NCI-H2081 treated with DMSO at 0.1 percent for 48 hours (cell line): Measurements from ENCODE around the gene SLC36A2.
"Not testable (repeated sequence)": the region's sequence is repeated elsewhere in the genome, so short reads cannot be mapped to it uniquely, and the experiment has no call there.

ENCODE experiments used
- DNase-seq: peaks from one replicate; lab custom pipeline; 2025; lab: John Stamatoyannopoulos, UW

Gene SLC36A2

DNA sequence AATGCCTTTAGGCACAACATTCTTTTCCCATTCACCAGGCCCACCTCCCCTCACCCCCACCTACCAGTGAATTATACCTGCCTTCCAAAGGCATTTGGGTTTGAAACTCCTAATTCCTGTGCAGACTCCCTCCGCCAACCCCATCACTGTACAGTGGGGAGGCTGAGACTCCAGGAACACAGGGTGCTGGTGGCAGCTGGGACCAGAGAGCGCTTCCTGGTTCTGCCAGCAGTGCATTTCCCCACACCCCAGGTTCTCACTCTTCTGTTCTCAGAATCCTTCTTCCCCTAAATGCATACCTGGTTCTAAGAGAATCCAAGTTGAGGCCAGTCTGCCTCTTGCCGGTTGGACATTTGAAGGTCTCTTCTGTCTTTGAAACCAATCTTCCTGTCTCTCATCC is 21.1 kb downstream of the SLC36A2 start:
- no peak for DNase-seq

DNA sequence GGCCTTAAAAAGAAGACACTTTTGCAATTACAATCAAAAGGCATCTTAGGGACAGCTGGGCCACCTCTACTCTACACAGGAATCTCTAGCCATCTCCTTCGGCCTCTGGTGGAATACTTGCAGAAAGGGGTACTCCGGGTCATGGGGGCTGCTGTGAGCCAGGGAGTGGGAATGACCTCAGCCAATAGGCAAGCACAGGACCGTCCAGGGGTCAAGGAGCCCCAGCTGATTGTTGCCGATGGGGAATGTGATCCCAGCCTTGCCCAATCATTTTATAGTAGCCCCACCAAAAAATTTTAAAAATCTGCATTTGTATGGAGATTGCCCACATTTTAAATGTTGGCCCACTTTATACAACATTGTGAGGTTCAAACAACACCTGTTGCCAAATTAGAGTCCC is 26.9 kb downstream of the SLC36A2 start:
- DNase-seq: no peak

DNA sequence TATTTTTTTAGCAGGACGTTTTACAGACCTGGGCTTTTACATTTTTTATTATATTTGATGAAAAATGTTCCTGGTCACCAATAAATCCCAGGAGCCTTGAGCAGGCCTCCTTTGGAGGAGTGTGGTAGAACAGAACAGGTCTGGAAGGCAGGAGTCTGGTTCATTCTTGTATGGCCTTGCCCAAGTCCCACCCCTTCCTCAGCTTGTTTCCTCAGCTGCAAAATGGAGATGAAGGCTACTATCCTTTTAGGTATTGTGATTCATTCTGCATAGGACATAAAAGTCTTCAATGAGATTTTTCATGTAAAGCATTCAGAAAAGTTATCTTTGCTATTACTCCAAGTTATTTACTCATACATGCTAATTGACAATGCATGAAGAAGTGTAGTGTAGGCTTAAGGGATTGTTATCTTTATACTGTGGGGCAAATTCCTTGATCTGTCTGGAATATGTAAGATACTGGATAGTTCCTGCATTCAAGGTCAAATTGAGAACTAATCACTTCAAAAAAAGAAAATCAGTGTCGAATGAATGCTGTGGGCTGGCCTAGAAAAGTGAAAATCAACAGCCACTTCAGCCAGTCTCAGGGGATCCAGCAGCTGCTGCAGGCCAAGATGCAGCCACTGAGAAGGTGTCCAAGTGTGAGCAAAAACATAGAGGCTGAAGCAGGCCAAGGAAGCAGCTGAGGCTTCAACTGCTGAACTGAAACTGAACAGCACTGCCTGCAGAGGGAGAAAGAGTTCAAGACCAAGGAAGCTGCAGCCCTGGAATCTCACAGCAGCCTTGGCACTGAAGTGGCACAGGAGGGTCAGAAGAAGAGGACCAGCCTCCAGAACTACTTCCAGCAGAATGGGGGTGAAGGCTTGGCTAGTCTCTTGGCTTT is 28.3 kb downstream of the SLC36A2 start:
- no peak for DNase-seq

DNA sequence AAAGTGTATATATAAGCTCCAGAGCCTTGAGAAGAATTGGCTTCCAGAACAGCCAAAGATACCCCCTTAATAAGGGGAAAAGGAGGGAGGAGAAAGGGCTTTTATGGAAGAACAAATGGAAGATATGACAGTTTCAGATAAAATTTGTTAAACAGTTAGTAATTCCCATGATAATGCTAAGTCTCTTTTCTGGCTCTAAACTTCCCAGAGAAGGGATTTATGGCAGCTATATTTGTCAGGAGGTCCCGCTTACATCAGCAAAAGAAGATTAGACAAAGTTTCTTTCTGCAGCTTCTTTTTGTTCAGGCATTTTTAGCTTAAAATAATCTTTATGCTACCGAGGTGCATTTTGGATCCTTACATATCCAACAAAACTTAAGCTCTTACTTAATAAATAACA is 29.5 kb downstream of the SLC36A2 start:
- no peak for DNase-seq

DNA sequence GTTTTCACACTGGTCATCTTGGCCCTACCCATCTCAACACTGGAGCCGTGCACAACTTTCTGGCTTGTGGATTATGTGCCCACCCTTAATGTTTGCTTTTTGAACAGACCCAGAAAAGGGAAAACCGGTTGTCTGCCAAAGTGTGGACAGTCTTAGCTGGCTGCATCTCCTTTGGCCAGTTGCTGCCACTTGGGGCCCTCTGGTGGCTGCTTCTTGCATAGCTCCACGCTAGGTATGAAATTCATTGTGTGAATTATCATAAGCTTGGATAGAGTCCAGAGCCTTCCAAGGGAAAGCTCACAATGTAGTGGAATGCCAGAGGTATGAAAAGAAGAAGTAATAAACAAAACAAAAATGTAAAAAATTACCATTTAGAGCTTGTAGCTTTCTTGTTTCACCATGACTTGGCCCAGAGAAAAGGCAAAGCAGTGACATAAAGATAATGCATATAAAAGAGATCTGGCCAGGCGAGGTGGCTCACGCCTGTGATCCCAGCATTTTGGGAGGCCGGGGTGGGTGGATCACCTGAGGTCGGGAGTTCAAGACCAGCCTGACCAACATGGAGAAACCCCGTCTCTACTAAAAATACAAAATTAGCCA is 31.3 kb downstream of the SLC36A2 start:
- no peak for DNase-seq

DNA sequence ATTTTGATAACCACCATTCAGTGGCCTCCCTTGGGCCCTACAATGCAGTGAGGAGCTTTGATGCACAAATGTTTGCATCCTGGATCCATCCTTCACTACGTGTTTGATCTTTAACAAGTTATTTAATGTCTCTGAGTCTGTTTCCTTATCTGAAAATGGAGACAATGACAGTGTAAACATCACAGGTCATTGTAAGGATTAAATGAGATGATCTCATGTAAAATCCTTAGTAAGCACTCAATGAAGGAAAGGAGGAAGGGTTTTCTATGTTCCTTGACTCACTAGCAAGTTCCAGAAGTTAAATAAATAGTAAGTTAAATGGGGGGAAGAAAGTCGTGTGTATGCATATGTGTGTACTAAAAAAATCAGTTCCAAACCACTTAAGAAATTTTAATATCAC is 34.0 kb downstream of the SLC36A2 start:
- no peak for DNase-seq

DNA sequence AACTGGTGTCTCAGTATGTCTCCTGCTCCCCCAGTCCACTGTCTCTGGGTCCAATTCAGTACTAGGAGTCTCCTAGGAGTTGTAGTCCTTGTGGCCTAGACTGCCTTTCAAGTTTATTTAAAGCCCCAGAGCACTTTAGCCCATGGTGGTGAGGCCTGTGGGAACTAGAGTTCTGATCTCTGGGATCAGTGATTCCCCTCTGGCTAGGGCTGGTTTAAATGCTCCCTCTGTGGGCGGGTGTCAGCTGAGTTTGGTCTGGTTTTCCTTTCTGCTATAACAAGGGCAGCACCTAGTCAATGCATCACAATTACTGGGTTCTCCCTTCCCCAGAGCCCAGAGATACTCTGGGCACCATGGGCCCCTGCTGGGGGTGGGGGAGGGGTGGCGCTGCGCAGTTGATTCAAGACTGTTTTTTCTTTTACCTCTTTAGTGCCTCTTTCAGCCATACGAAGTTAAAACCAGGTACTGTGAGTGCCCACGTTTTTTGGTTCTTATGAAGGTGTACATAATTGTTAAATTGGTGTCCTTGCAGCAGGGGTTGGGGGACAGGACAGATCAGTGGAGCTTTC is 34.5 kb downstream of the SLC36A2 start:
- no peak for DNase-seq

DNA sequence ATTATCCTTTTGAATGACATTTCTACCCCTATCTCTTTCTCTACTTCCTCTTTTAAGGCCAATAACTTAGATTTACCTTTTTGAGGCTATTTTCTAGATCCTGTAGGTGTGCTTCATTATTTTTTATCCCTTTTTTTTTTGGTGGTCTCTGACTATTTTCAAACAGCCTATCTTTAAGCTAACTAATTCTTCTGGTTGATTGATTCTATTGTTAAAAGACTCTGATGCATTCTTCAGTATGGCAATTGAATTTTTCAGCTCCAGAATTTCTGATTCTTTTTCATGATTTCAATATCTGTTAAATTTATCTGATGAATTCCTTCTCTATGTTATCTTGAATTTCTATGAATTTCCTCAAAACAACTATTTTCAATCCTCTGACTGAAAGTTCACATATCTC is 36.4 kb downstream of the SLC36A2 start:
- no peak for DNase-seq

DNA sequence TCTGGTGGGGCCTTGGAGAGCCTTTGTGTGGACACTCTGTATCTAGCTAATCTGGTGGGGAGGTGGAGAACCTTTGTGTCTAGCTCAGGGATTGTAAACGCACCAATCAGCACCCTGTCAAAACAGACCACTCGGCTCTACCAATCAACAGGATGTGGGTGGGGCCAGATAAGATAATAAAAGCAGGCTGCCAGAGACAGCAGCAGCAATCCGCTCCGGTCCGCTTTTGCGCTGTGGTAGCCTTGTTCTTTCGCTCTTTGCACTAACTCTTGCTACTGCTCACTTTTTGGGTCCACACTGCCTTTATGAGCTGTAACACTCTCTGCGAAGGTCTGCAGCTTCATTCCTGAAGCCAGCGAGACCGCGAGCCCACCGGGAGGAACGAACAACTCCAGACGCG is 37.5 kb downstream of the SLC36A2 start:
- DNase-seq: not testable (repeated sequence)

DNA sequence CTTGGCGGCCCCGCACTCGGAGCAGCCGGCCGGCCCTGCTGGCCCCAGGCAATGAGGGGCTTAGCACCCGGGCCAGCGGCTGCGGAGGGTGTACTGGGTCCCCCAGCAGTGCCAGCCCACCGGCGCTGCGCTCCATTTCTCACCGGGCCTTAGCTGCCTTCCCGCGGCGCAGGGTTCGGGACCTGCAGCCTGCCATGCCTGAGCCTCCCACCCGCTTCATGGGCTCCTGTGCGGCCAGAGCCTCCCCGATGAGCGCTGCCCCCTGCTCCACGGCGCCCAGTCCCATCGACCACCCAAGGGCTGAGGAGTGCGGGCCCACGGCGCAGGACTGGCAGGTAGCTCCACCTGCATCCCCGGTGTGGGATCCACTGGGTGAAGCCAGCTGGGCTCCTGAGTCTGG is 38.1 kb downstream of the SLC36A2 start:
- not testable (repeated sequence) for DNase-seq

DNA sequence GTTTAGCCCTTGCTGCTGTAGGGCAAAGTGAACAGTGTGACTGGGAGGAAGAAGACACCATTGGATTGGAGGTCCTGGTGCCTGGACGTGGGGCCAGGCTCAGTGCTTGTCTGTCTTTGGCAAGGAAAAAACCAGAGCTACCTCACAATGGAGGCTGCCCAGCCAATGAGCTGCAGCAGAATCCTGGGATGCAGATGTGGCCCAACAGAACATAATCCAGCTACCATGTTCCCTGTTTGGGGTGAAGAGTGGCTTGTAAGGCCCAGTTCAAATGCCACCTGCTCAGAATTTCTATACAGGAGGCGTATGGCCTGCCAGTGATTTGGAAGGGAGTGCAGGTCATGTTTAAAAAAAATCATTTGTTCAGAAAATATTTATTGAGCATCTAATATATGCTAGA is 43.7 kb downstream of the SLC36A2 start, which contains the start of gene SLC36A3:
Gene SLC36A3, minus strand, starts transcription at position 101 of the 400 bp plus-strand sequence. CDS start 412 bp downstream, outside the sequence.
- no peak for DNase-seq

DNA sequence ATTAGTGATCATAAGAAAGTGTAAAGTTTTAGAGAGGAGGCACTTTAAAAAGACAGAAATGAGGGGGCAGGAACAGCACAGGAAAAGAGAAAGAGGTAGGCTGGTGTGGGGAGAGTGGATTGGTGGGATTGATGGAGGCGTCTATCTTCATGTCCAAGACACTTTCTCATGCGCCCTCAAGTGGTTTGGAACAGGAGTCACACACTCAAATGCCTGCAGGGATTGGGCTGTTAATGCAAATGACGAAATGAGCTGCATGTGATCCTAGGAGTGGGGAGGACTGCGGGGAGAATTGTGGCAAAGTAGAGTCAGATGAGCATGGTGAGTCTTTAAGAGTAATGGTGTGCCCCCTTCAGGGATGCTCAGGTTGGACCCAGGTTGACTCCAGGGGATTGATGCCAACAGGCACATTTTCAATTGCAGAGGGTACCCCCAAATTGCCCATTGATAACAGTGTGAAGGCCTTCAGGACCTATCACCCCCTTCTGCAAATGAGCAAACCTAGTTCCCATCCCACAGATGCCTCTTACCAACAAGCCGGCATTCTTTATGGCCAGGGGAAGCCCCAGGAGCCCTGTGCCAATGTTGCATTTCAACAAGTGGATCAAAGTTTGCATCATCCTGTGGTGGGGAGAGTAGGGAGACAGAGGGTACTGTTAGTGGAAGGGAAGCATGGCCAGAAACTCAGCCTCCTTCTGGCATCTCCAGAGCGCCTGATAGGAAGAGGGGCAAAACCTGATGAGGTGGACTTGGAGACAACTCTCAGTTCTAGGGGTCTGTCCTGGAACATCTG is 49.1 kb downstream of the SLC36A2 start:
- no peak for DNase-seq

DNA sequence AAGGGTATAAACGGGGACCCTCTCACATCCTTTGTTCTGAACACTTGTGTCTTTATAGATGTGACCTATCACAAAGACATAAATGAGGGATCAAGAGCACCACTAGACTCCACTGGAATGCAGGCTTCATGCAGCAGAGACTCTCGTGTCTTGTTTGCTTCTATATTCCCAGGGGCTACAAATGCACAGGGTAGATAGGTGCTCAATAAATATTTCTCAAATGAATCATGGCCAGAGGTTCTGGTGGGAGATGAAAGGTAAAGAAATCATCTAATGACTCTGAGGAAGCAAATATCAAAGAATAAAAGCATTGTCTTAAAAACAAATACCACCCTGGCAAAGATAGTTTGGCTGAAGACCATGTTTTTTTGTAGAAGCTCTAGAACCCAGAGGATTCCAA is 50.4 kb downstream of the SLC36A2 start:
- no peak for DNase-seq

DNA sequence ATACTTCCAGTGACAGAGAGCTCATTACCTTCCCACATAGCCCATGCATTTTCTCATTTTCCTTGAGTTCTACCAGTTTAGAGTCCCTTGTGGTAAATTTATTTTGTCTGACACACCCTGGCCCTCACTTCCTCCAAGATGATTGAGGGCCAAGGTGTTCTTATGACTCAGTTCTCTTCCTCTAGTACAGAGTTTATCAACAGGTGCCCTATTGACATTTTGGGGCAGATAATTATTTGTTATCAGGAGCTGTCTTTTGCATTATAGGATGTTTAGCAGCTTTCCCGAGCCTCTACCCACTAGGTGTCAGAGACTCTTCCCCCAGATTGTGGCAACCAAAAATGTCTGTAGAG is 50.9 kb downstream of the SLC36A2 start:
- DNase-seq: no peak

DNA sequence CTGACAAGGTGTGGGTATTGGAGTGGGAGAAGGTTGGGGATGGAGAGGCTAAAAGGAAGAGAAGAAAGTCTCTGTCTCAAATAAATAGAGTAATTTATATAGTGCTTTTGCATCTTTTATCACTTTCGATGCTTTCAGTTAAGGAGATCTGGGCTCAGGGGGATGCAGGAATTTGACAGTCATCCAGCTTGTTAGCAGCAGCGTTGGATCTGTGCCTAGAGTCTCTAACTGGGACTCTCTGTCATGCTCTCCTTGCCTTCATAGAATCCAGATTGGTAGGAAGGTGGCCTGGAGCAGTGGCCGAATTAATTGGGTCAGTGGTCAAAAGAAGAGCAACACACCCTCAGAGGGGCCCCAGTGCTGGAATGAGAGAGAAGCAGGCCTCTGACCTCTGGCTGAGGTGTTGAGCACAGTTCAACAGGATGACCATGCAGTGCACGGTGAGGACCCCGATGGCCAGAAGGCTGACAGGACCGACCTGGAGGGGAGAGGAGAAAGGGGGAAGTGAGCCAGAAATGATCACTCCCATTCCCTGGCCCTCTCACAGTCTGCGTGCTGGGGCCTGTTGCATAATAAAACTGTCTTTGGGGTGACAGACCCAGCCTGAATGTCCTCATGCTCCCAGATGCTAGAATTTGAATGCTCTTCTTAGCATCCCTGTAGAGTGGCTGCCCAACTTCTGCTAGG is 51.4 kb downstream of the SLC36A2 start:
- DNase-seq: no peak

DNA sequence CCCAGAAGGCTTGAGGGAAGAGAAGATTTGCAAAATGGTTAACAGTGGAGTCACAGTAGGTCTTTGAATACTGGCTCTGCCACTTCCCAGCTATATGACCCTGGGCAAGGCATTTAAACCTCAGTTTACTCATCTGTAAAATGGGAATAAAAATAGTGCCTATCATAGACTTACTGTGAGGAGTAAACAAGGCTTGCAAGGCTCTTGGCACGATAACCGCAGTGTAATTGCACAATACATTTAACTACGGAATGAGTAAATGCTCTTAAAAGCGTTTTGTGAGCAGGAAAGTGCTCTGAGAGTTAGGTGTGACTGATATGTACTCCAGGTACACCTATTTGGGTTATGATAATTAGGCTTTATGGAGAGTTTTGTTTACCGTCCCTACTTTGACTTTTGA is 52.2 kb downstream of the SLC36A2 start:
- no peak for DNase-seq

DNA sequence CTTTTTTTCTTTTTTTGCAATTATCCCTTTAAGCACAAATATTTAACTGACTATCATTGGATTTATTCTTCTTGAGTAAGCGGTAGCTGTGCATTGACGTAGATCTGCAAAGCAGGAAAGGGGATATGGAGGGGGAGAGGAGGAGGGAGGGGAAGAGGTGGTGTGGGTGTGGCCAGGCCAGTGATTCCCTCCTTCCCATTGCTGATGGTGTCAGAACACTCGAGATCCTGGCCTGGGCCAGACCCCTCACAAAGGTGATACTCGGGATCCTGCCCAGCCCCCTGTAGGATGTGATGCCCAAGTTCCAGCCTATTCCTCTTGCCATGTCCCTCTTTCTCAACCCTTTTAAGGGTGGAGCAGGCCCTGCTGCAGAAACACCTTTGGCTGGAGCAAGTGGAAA is 53.7 kb downstream of the SLC36A2 start:
- DNase-seq: no peak

DNA sequence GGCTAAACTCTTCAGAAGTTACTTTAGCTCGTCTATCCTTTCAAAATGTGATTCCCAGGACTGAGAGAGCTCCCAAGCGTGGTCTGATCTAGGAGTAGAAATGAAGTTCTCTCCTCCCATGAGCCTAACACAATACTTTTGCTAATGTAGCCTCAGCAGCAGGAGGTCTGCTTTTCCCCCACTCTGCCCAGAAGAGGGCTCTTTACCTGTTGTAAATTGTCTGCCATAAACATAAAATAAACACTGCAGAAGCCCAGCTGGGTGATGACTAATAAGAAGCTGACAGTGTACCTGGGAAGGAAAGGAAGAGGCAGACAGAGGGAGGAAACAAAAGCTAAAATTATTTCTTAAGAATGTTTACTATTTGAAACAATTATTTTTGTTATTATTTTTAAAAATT is 59.2 kb downstream of the SLC36A2 start:
- no peak for DNase-seq

DNA sequence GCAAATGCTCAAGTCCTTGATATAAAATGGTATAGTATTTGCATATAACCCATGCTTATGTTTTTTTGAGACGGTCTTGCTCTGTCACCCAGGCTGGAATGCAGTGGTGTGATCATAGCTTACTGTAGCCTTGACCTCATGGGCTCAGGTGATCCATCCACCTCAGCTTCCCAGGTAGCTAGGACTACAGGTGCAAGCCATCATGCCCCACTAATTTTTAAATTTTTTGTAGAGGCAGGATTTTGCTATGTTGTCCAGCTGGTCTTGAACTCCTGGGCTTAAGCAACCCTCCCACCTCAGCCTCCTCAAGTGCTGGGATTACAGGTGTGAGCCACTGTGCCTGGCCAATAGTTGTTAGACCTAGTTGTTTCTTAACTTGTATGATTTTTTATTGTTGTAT is 61.1 kb downstream of the SLC36A2 start:
- no peak for DNase-seq

DNA sequence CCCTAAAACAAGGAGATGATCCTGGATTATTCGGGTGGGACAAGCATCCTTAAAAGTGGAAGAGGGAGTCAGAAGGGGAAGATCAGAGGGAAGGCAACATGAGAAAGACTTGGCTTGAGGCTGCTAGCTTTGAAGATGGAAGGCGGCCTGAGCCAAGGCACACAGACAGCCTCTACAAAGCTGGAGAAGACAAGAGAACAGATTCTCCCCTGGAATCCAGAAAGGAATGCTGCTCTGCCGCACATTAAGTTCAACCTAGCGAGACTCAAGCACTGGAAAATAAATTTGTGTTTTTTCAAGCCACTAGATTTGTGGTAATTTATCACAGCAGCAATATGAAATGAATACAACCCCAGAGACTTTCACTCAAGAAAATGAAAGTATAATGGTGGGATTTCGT is 61.7 kb downstream of the SLC36A2 start:
- DNase-seq: no peak

DNA sequence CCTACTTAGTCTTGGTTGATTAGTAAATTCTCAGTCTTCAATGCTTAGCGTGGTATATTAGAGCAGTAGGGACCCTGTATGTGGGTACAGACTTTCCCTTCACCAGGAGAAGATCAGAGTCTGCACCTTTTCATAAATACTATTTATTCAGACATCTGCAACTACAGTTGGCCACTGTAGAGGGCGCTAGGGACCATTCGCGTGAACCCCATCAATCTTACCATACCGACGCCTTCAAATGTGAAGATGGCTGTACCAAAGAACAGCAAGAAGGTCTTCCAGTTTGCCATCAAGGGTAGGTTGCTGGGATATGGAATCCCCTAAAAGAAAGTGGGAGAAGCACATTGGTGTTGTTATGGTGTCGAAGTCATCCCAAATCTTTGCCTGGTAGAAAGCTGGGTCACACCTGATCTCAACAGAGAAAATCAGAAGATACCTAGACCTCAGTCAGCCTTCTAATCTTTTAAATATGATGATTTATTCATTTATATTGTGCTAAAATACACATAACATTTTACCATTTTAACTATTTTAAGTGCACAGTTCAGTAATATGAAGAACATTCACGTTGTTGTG is 62.9 kb downstream of the SLC36A2 start:
- DNase-seq: no peak
